HepG2 (cell line): ENCODE results near the gene ATG16L2. TPM values are rescaled to one million over a fixed set of nuclear protein-coding genes. Genes with fewer than 3 reads are reported as not detected.

Experiments
- ATAC-seq: fragments of 200-7000 bp; cut with Tn5 transposase; 3 replicates; pipeline ENCODE4 v1.9.1; 2020; ENCODE audit warnings: mild to moderate bottlenecking, moderate library complexity
- BruUV-seq: library from RNA; stranded (reverse); fragments of 400-500 nt; replicated peaks from 2 replicates; lab custom pipeline; 2021; lab: Mats Ljungman, UMichigan
- CTCF ChIA-PET: fragments of 300-600 bp; formaldehyde crosslinking; extraction: SDS; loops from one replicate; lab custom pipeline; 2021; ENCODE audit warnings: low total read pairs, inconsistent platforms, low intra/inter-chr PET ratio; lab: Yijun Ruan, JAX
- POLR2A ChIA-PET: fragments of 350-600 bp; sonication (Branson Sonifier 250); formaldehyde crosslinking; loops from one replicate; lab custom pipeline; 2020; ENCODE audit warnings: antibody characterized with exemption, inconsistent platforms; lab: Yijun Ruan, JAX
- DNase-seq: peaks from one replicate; pipeline ENCODE4 v3.0.0-alpha.2; 2015; ENCODE audit warnings: low spot score
- FAIRE-seq: peaks from 3 replicates; lab custom pipeline; 2011; peaks lifted over from hg19 to GRCh38; lab: Jason Lieb, UNC
- H2AFZ ChIP-seq: one replicate; pipeline ENCODE4 v1.6.1; 2011; ENCODE audit warnings: low read length, inconsistent platforms
- H3K27ac ChIP-seq: fragments of 300-600 bp; 3 replicates; pipeline ENCODE4 v1.8.0; 2011; ENCODE audit warnings: mixed run types, mild to moderate bottlenecking, mixed read lengths, low read length, inconsistent platforms; ENCODE audit not compliant: insufficient read depth; ENCODE audit errors: extremely low read length
- H3K27me3 ChIP-seq, 2 experiments: fragments of 200-600 bp in 1 of 2; 2 replicates in 1 of 2; 3 replicates in 1 of 2; pipeline versions ENCODE4 v1.6.0 to v1.8.0; 2011; ENCODE audit warnings: low read length in 2 of 2, mild to moderate bottlenecking in 2 of 2, moderate library complexity in 2 of 2, inconsistent platforms in 1 of 2; ENCODE audit not compliant: insufficient read depth in 2 of 2, control insufficient read depth in 1 of 2
- H3K36me3 ChIP-seq, 2 experiments: fragments of 200-600 bp in 1 of 2; replicated peaks in 1 of 2; 2 replicates in 1 of 2; 3 replicates in 1 of 2; pipeline versions ENCODE4 v1.5.1 to v1.8.0; 2011; ENCODE audit warnings: low read length in 2 of 2, inconsistent platforms in 1 of 2; ENCODE audit not compliant: insufficient read depth in 2 of 2, control insufficient read depth in 1 of 2
- H3K4me1 ChIP-seq: 2 replicates; pipeline ENCODE4 v1.5.1; 2012; ENCODE audit warnings: low read length, inconsistent platforms; ENCODE audit not compliant: insufficient read depth
- H3K4me2 ChIP-seq: 2 replicates; pipeline ENCODE4 v1.6.0; 2011; ENCODE audit warnings: low read depth, low read length, inconsistent platforms
- H3K4me3 ChIP-seq, 3 experiments: fragments of 200-600 bp in 1 of 3; sonication (generic), shearing (Covaris generic) in 1 of 3; replicated peaks in 1 of 3; 2 replicates each; pipeline ENCODE4 v1.5.1; 2011 to 2016; ENCODE audit warnings: low read length in 3 of 3, inconsistent platforms in 2 of 3, low read depth in 2 of 3, mild to moderate bottlenecking in 2 of 3, control low read depth in 1 of 3, mixed read lengths in 1 of 3; ENCODE audit not compliant: insufficient read depth in 1 of 3
- H3K79me2 ChIP-seq: one replicate; pipeline ENCODE4 v1.6.1; 2011; ENCODE audit warnings: low read length, inconsistent platforms; ENCODE audit not compliant: insufficient read depth
- H3K9ac ChIP-seq: 2 replicates; pipeline ENCODE4 v1.6.0; 2011; ENCODE audit warnings: mild to moderate bottlenecking, low read depth, low read length, inconsistent platforms; ENCODE audit not compliant: insufficient read depth
- H3K9me3 ChIP-seq: 2 replicates; pipeline ENCODE4 v1.5.1; 2012; ENCODE audit warnings: mild to moderate bottlenecking, low read length
- H4K20me1 ChIP-seq: 2 replicates; pipeline ENCODE4 v1.6.0; 2011; ENCODE audit warnings: inconsistent platforms, mild to moderate bottlenecking, low read length, moderate library complexity; ENCODE audit not compliant: insufficient read depth
- ETV5 ChIP-seq: IDR thresholded peaks from 2 replicates; pipeline ENCODE4 v1.6.1; 2018; ENCODE audit warnings: missing biosample characterization, missing genetic modification reagents, inconsistent platforms, borderline replicate concordance
- HIVEP1 ChIP-seq: sonication (generic); formaldehyde crosslinking; IDR thresholded peaks from 2 replicates; pipeline ENCODE4 v1.4.0; 2020; ENCODE audit warnings: mild to moderate bottlenecking, missing genetic modification reagents
- HMG20B ChIP-seq: conservative IDR thresholded peaks from 2 replicates; pipeline ENCODE4 v1.6.1; 2016; ENCODE audit warnings: missing genetic modification reagents, missing compliant biosample characterization
- NFIB ChIP-seq: sonication (generic); formaldehyde crosslinking; IDR thresholded peaks from 2 replicates; pipeline ENCODE4 v1.9.0; 2021; ENCODE audit warnings: missing genetic modification reagents, mild to moderate bottlenecking, borderline replicate concordance
- POLR2G ChIP-seq: fragments of 200-400 bp; formaldehyde crosslinking; IDR thresholded peaks from 2 replicates; pipeline ENCODE4 v1.6.1; 2018; ENCODE audit warnings: mild to moderate bottlenecking, low read depth, low read length, moderate library complexity
- RBFOX2 ChIP-seq: fragments of 200-400 bp; formaldehyde crosslinking; IDR thresholded peaks from 2 replicates; pipeline ENCODE4 v1.6.1; 2017; ENCODE audit warnings: low read depth, mild to moderate bottlenecking, low read length
- RXRB ChIP-seq: IDR thresholded peaks from 2 replicates; pipeline ENCODE4 v1.6.1; 2016; ENCODE audit warnings: borderline replicate concordance, missing genetic modification reagents, missing compliant biosample characterization
- TFAP4 ChIP-seq: sonication (generic); IDR thresholded peaks from 2 replicates; pipeline ENCODE4 v1.6.1; 2016; ENCODE audit warnings: low read depth, borderline replicate concordance
- ZNF770 ChIP-seq: sonication (generic); formaldehyde crosslinking; IDR thresholded peaks from 2 replicates; pipeline ENCODE4 v1.5.0; 2020; ENCODE audit warnings: mild to moderate bottlenecking, missing genetic modification reagents
- WGBS: methylation state at CpG from one replicate; pipeline ENCODE4 v1.1.6; 2017; ENCODE audit warnings: low lambda C conversion rate; 5-methylcytosine and 5-hydroxymethylcytosine counted together
- in situ Hi-C: cut with HindIII; loops from 2 replicates; pipeline ENCODE4 v1.10.0; 2017; ENCODE audit warnings: low pct_unique_long_range_greater_than_20kb; ENCODE audit not compliant: extremely low pct_ligation_motif_present
- intact Hi-C: fragments of 100-400 bp; cut with micrococcal nuclease; formaldehyde crosslinking; loops from one replicate; pipeline ENCODE4 v1.10.0; 2022; ENCODE audit not compliant: unreplicated experiment
- polyA plus RNA-seq, 8 experiments: library from polyadenylated mRNA; depleted of rRNA in 3 of 8; stranded (reverse) in 7 of 8; unstranded in 1 of 8; fragments of >200 nt; fragmentation: Illumina TruSeq in 4 of 8; extraction: Trizol in 4 of 8; gene quantifications; 2 replicates each; pipeline versions ENCODE4 v1.2.1 to v1.2.3, GENCODE V29; 2011 to 2016; ENCODE audit warnings: low read depth in 4 of 8, missing spikeins in 1 of 8, mixed read lengths in 1 of 8; ENCODE audit not compliant: insufficient read depth in 1 of 8
- total RNA-seq, 5 experiments: library from RNA; depleted of rRNA; stranded (reverse); fragments of >200 nt; fragmentation: Illumina TruSeq; extraction: Trizol; gene quantifications; 2 replicates each; pipeline ENCODE4 v1.2.3, GENCODE V29; 2016; ENCODE audit warnings: low read depth in 1 of 5
- TF ChIP-seq, protein P1 (sequence below): sonication (generic); formaldehyde crosslinking; IDR thresholded peaks from 2 replicates; pipeline ENCODE4 v1.4.0; 2020; ENCODE audit warnings: low read depth, missing genetic modification reagents
- TF ChIP-seq, protein P2 (sequence below): sonication (generic); formaldehyde crosslinking; IDR thresholded peaks from 2 replicates; pipeline ENCODE4 v1.9.0; 2022; ENCODE audit warnings: missing genetic modification reagents, mild to moderate bottlenecking, borderline replicate concordance

Gene ATG16L2
- total and polyA plus RNA-seq, 2 of the 13 experiments (the other 11 are each of a cell fraction or from before 2014, with no cell fraction given) = 6.2 to 14.8 TPM

DNA sequence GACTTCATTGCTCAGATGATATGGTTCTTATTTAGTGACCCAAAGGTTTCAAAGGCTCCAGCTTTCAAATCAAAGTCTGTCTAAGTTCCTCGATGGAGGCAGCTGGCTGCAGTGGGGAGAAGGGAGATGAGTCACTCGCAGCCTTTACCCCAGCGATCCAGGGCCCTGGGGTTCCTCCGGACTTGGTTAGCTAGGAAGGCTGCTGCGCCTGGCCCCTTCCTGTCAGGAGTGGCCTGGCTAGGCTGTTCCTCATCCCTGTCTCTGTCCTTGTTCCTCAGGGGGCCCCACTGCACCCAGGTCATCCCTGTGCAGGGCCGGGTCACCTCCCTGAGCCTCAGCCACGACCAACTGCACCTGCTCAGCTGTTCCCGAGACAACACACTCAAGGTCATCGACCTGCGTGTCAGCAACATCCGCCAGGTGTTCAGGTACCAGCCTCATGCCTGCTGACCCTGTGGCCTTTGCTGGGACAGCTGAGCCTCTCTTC lies 13.9 kb downstream of the ATG16L2 start:
- BruUV-seq = no TSS peak
- Histone ChIP-seq H3K9me3 (no peaks in the 10 kb centered on the region), H3K4me1 (peaks cover 24% of the 10 kb centered on the region), H3K79me2 (no peaks in the 10 kb centered on the region), H2AFZ (no peak overlapping the region), H3K9ac (no peak overlapping the region), H3K27ac (no peak overlapping the region), H3K4me3 (no peak overlapping the region), H3K27me3 (no peaks in the 10 kb centered on the region), H3K4me2 (no peak overlapping the region), H4K20me1 (no peaks in the 10 kb centered on the region), H3K36me3 (peaks cover 0 to 5% of the 10 kb centered on the region in 2 experiments; a peak in 2 of 5 replicates)
- CTCF ChIA-PET = no interaction called here
- 29% methylated on average over 10 of the region's 11 CpGs for WGBS
- intact Hi-C loops = no loop called here
- in situ Hi-C loops = loop anchor here (5.0 kb wide), 1 partner anchor 349 kb away; no protein-coding TSS in a partner anchor
- peak; percentile 7 for ATAC-seq
- POLR2A ChIA-PET = interaction anchor here (0.9 to 1.4 kb wide), 3 partner anchors 13 to 34 kb away, joined by 3 read pairs; partner anchors contain the start of gene STARD10
- FAIRE-seq = no peak
- DNase-seq = no peak
- TF ChIP-seq, protein P1, sequence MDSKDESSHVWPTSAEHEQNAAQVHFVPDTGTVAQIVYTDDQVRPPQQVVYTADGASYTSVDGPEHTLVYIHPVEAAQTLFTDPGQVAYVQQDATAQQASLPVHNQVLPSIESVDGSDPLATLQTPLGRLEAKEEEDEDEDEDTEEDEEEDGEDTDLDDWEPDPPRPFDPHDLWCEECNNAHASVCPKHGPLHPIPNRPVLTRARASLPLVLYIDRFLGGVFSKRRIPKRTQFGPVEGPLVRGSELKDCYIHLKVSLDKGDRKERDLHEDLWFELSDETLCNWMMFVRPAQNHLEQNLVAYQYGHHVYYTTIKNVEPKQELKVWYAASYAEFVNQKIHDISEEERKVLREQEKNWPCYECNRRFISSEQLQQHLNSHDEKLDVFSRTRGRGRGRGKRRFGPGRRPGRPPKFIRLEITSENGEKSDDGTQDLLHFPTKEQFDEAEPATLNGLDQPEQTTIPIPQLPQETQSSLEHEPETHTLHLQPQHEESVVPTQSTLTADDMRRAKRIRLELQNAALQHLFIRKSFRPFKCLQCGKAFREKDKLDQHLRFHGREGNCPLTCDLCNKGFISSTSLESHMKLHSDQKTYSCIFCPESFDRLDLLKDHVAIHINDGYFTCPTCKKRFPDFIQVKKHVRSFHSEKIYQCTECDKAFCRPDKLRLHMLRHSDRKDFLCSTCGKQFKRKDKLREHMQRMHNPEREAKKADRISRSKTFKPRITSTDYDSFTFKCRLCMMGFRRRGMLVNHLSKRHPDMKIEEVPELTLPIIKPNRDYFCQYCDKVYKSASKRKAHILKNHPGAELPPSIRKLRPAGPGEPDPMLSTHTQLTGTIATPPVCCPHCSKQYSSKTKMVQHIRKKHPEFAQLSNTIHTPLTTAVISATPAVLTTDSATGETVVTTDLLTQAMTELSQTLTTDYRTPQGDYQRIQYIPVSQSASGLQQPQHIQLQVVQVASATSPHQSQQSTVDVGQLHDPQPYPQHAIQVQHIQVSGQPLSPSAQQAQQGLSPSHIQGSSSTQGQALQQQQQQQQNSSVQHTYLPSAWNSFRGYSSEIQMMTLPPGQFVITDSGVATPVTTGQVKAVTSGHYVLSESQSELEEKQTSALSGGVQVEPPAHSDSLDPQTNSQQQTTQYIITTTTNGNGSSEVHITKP = no peak
- TF ChIP-seq, protein P2, sequence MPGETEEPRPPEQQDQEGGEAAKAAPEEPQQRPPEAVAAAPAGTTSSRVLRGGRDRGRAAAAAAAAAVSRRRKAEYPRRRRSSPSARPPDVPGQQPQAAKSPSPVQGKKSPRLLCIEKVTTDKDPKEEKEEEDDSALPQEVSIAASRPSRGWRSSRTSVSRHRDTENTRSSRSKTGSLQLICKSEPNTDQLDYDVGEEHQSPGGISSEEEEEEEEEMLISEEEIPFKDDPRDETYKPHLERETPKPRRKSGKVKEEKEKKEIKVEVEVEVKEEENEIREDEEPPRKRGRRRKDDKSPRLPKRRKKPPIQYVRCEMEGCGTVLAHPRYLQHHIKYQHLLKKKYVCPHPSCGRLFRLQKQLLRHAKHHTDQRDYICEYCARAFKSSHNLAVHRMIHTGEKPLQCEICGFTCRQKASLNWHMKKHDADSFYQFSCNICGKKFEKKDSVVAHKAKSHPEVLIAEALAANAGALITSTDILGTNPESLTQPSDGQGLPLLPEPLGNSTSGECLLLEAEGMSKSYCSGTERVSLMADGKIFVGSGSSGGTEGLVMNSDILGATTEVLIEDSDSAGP (CRISPR knock-in tag) = 0 out of 2 replicates have a peak, but pooled peaks have one; percentile 48
- TF ChIP-seq HMG20B (CRISPR knock-in tag) (no peak), ETV5 (CRISPR knock-in tag) (no peak), TFAP4 (peak; percentile 92; the same call in 1 of the 2 replicates), NFIB (no peak), HIVEP1 (CRISPR knock-in tag) (no peak), POLR2G (peak; percentile 31; the same call in 1 of the 2 replicates), RXRB (CRISPR knock-in tag) (peak; percentile 55; the same call in 1 of the 2 replicates), RBFOX2 (no peak), ZNF770 (CRISPR knock-in tag) (no peak)
